ENCODE results near the gene FAM184A. TPM values are rescaled to one million over a fixed set of nuclear protein-coding genes. Genes with fewer than 3 reads are reported as not detected.

FAM184A gene
- total and polyA plus RNA-seq, 9 of the 15 experiments (the other 6 are each of a cell fraction or from before 2014, with no cell fraction given): 6.4 to 18.7 (median 13.1) TPM

GRCh38 chr6:119024111-119024510 is 54.4 kb downstream of the FAM184A start:
- intact Hi-C loops (cut with micrococcal nuclease) (no loop called here), in situ Hi-C loops (cut with MboI) (no loop called here)
- Histone ChIP-seq H3K9me1 (ENCODE audit: control insufficient read depth, insufficient read depth, low read length) (no peaks in the 10 kb centered on the region), H3K36me3 (ENCODE audit: control insufficient read depth, insufficient read depth, low read length) (peaks cover 3% of the 10 kb centered on the region; the same call in 1 of the 3 replicates), H3K27ac (ENCODE audit: extremely low read depth, low read depth, low read length) (no peak overlapping the region), H3K9ac (ENCODE audit: insufficient read depth in 1 of 2, low read depth in 2 of 2, low read length in 2 of 2) (no peak overlapping the region), H3K9me3 (replicated peaks; ENCODE audit: control insufficient read depth, insufficient read depth, low read depth, low read length) (no peaks in the 10 kb centered on the region), H3K4me2 (ENCODE audit: insufficient read depth, low read length) (no peak overlapping the region), H3K4me1 (replicated peaks in 1 of 2; ENCODE audit: control insufficient read depth in 2 of 2, insufficient read depth in 2 of 2, low read length in 2 of 2) (no peaks in the 10 kb centered on the region), H3K27me3 (ENCODE audit: control insufficient read depth in 2 of 2, insufficient read depth in 2 of 2, low read length in 2 of 2) (no peaks in the 10 kb centered on the region), H3K4me3 (no peak overlapping the region), H4K20me1 (replicated peaks; ENCODE audit: control insufficient read depth, insufficient read depth, low read length) (no peaks in the 10 kb centered on the region), H2AFZ (ENCODE audit: low read depth, low read length) (no peak overlapping the region), H3K79me2 (ENCODE audit: control insufficient read depth, insufficient read depth, low read length) (no peaks in the 10 kb centered on the region)
- WGBS (ENCODE audit: insufficient coverage, low coverage, missing lambda C conversion rate): 75% methylated on average over 6 of the region's 6 CpGs
- FAIRE-seq (peak; percentile 76), DNase-seq (ENCODE audit: extremely low read depth in 1 of 4, low spot score in 3 of 4) (no peak), ATAC-seq (no peak)
- POLR2A ChIA-PET: interaction anchor here (1.1 to 1.9 kb wide), 5 partner anchors 10 to 108 kb away, joined by 3 to 6 read pairs (median 5); no protein-coding TSS in a partner anchor
- TF ChIP-seq PREB (CRISPR knock-in tag; IDR thresholded peaks at IDR 0.05): no peak
- CTCF ChIA-PET (ENCODE audit: low intra/inter-chr PET ratio): no interaction called here
- BruUV-seq (replicated peaks): no TSS peak

- no peaks in the 10 kb centered on the region for H4K20me1 ChIP-seq (replicated peaks; ENCODE audit: control insufficient read depth, insufficient read depth, low read length)
- H3K4me3 ChIP-seq: no peak overlapping the region
- no peak for FAIRE-seq
- in situ Hi-C loops (cut with MboI) (no loop called here), intact Hi-C loops (cut with micrococcal nuclease) (no loop called here)
- ATAC-seq: no peak
- DNase-seq (ENCODE audit: extremely low read depth in 1 of 4, low spot score in 3 of 4): no peak
- no TSS peak for BruUV-seq (replicated peaks)
- H2AFZ ChIP-seq (ENCODE audit: low read depth, low read length): no peak overlapping the region
- no peak overlapping the region for H3K9ac ChIP-seq (ENCODE audit: insufficient read depth in 1 of 2, low read depth in 2 of 2, low read length in 2 of 2)
- no peak overlapping the region for H3K27ac ChIP-seq (ENCODE audit: extremely low read depth, low read depth, low read length)
- no peaks in the 10 kb centered on the region for H3K9me1 ChIP-seq (ENCODE audit: control insufficient read depth, insufficient read depth, low read length)
- POLR2A ChIA-PET: interaction anchor here (0.7 to 1.9 kb wide), 3 partner anchors 13 to 17 kb away, joined by 3 to 5 read pairs (median 4); no protein-coding TSS in a partner anchor
- no peaks in the 10 kb centered on the region for H3K79me2 ChIP-seq (ENCODE audit: control insufficient read depth, insufficient read depth, low read length)
- peaks cover 14% of the 10 kb centered on the region; the same call in 1 of the 3 replicates for H3K36me3 ChIP-seq (ENCODE audit: control insufficient read depth, insufficient read depth, low read length)
- H3K9me3 ChIP-seq (replicated peaks; ENCODE audit: control insufficient read depth, insufficient read depth, low read depth, low read length): no peaks in the 10 kb centered on the region
- CTCF ChIA-PET (ENCODE audit: low intra/inter-chr PET ratio): no interaction called here
- no peaks in the 10 kb centered on the region for H3K4me1 ChIP-seq (replicated peaks in 1 of 2; ENCODE audit: control insufficient read depth in 2 of 2, insufficient read depth in 2 of 2, low read length in 2 of 2)
- no peak overlapping the region for H3K4me2 ChIP-seq (ENCODE audit: insufficient read depth, low read length)
- H3K27me3 ChIP-seq (ENCODE audit: control insufficient read depth in 2 of 2, insufficient read depth in 2 of 2, low read length in 2 of 2): no peaks in the 10 kb centered on the region
- WGBS (ENCODE audit: insufficient coverage, low coverage, missing lambda C conversion rate): 76% methylated on average over 4 of the region's 4 CpGs
- TF ChIP-seq BRD4 (IDR thresholded peaks at IDR 0.05) (no peak), SMAD4 (CRISPR knock-in tag; conservative IDR thresholded peaks at IDR 0.05) (no peak), CXXC5 (CRISPR knock-in tag; IDR thresholded peaks at IDR 0.05) (no peak), ZNF507 (tag; conservative IDR thresholded peaks at IDR 0.05) (no peak), MIER1 (IDR thresholded peaks at IDR 0.05; ENCODE audit: low read depth) (no peak), DMBX1 (CRISPR knock-in tag; IDR thresholded peaks at IDR 0.05; ENCODE audit: borderline replicate concordance) (no peak), RFX5 (IDR thresholded peaks at IDR 0.05; ENCODE audit: low read depth, low read length) (no peak), MTA1 (IDR thresholded peaks at IDR 0.05; ENCODE audit: borderline replicate concordance) (no peak), THRAP3 (IDR thresholded peaks at IDR 0.05; ENCODE audit: borderline replicate concordance) (no peak), SMAD2 (IDR thresholded peaks at IDR 0.05; ENCODE audit: low read depth, low read length) (no peak), BCLAF1 (IDR thresholded peaks at IDR 0.05; ENCODE audit: borderline replicate concordance in 1 of 2, control insufficient read depth in 1 of 2, low read depth in 2 of 2, low read length in 1 of 2) (no peak), ZNF431 (CRISPR knock-in tag; IDR thresholded peaks at IDR 0.05) (no peak)
Observed at GRCh38 chr6:119022796-119023195, 55.7 kb downstream of the FAM184A start.

Measured in K562 (cell line).